GM21360 (cell line): Measurements from ENCODE around the gene RFT1.
A peak's percentile ranks its signal among the peaks of the same experiment; 100 is the strongest.

Experiments
- ATAC-seq: cut with Tn5 transposase; IDR thresholded peaks from one replicate; pipeline ENCODE4 v1.9.1; 2021; ENCODE audit warnings: mild to moderate bottlenecking, moderate library complexity; ENCODE audit not compliant: unreplicated experiment

The RFT1 gene, protein sequence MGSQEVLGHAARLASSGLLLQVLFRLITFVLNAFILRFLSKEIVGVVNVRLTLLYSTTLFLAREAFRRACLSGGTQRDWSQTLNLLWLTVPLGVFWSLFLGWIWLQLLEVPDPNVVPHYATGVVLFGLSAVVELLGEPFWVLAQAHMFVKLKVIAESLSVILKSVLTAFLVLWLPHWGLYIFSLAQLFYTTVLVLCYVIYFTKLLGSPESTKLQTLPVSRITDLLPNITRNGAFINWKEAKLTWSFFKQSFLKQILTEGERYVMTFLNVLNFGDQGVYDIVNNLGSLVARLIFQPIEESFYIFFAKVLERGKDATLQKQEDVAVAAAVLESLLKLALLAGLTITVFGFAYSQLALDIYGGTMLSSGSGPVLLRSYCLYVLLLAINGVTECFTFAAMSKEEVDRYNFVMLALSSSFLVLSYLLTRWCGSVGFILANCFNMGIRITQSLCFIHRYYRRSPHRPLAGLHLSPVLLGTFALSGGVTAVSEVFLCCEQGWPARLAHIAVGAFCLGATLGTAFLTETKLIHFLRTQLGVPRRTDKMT

DNA sequence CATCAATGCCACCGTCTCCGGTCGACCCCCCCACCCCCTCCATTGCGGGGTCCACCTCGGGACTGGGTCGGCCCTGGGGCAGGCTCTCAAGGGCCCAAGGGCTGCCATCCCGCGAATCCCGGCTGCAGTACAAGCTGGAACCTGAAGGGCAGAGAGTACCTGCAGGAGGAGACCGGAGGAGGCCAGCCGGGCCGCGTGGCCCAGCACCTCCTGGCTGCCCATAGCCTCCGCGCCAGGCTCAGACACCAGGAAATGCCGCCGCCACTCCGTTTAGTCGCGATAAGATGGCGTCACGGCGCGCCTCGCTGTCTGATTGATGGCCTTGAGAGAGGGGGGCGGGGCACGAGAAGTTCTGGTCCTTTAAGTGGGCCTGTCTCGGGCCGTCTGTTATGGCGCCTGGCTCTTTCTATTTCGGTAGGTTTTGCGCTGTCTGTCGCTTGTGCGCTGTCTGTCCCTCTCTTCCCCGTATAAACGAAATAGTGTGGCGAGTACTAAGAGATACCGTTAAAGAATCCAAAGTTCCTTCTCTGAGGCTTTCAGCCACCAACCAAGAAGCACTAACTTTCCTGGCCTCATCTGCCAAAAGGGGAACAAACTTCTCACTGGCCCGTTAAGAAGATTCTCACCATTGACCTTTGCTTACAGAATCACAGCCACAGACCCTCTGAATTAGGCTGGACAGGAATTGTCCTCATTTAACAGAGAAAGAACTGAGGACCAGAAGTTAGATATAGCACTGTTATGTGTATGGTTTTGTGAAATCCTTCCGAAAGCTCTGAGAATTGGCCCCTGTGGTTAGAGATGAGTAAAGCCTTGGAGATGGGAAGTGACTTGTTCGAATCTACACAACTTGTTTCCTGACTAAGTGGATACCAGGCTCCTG is at the start of gene RFT1:
Gene RFT1 (minus strand): TSS at position 257 of the 883 bp plus-strand sequence. CDS start 35 bp downstream, at position 222.
- peak; percentile 68 for ATAC-seq

GRCh38 chr3:53179580-53179979 is 49.3 kb upstream of the RFT1 start:
- no peak for ATAC-seq

- no peak for ATAC-seq
These were observed 48.0 kb upstream of the RFT1 start for GRCh38 chr3:53178246-53178645.

DNA sequence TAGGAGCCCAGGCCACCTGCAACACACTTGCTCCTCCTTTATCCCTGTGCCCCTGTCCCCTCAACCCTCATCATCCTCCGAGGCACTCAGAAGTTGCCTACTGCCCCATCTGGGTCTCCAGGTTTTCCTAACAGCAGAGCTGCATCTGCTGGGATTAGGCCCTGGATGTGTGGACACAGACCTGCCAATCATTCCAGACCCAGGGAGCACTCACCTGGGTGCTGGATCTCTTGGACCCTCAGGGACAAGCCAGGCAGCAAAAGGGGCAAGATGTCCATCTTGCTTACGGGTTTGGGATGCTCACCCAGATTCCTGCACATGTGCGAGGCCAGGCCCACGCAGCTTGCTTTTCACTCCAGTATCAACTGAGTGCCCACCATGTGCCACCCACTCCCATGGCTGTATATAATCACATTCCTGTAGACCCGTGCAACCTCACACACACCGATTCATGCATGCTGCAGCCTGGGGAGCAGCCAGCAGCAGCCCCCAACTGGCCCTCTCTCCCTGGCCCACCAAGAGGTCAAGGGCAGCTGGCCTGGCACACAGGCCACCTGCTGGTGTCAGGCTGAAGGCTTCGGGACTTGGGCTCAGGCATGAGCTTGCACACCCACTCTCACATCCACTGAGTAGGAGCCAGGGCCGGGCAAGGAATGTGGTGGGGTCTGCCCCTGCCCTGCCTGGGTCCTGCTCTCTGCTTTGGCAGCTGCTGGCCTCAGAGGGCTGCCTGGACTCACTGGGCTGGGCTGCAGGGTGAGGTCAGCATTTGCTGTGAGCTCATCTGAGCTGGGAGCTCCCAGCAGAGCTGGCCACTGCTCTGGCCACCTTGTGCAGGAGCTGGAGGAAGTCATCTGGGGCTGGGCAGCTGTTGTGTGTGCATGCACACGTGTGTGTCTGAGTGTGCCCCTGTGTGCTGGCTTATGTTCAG is 45.6 kb upstream of the RFT1 start:
- no peak for ATAC-seq

GRCh38 chr3:53174346-53175250 is 44.4 kb upstream of the RFT1 start:
- ATAC-seq = peak; percentile 45

DNA sequence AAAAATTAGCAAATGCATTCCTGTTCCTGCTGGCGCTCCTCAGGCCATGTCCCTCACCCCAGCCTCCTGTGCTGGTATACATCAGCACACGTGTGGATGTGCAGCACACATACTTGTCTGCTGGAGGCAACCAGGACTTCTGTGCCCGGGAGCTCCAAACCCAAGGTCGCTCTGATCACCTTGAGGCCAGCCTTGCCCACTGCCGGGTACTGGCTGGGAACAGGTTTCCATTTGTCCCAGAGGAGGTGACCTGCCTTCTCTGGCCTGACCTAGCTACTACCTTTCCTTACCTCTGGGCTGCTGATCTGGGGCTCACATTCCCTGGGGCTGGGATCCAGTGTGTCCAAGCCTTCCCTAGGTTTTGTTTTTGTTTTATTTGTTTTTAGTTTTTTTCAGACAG is 42.9 kb upstream of the RFT1 start:
- ATAC-seq = no peak

GRCh38 chr3:53171827-53172505 is 41.7 kb upstream of the RFT1 start:
- ATAC-seq = no peak

DNA sequence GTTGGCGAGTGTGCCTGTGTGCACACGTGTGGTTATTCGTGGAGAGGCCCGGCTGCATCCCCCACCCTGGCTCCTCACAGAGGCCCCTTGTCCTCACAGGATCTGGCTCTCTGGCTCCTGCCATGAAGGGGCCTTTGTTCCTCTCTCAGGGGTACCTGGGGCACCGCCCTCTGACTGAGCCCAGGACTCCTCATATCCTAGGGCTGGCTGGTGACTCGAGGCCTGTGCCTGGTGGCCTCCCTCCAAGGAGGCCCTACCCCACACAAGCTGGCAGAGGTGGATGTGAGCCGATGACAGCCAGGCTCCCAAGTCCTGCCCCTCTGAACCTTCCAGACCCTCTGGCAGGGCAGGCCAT is 40.8 kb upstream of the RFT1 start:
- ATAC-seq = no peak

DNA sequence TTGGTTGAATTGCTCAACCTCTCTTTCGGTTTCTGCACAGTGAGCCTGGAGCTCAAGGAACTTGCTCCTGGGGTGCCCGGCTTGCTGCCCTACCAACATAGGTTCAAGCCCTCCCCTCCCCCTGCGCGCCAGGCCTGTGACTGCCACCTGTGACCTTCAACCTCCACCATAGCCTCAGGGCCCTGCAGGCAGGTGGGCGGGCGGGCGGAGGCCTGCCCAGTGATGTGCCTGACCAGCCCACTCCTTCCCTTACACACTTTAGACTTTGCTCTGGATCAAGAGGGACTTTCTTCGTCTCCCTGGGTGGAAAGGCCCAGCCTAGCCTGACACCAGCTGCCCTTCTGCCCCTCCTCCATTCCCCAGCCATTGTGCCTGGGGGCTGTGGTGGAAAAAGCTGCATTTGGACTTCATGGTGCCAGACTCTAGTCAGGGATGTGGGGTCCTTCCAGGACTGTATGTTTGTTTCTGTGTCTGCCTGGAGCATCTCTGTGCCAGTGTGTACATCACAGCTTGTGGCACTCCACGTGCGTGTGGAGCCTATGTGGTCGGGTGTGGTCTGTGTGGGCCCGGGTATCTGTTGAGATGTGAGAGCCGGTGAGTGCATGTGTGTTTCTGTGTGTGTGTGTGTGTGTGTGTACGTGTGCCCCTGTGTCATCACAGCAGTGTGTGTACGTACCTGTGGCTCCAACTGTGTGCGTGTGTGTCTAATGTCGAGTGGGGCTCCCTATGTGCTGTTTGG is 40.3 kb upstream of the RFT1 start:
- ATAC-seq = no peak

GRCh38 chr3:53169832-53170324 is 39.6 kb upstream of the RFT1 start:
- no peak for ATAC-seq

GRCh38 chr3:53169045-53169831 is 39.0 kb upstream of the RFT1 start:
- ATAC-seq = no peak

- no peak for ATAC-seq
These were observed 38.1 kb upstream of the RFT1 start for GRCh38 chr3:53168175-53168923.

- ATAC-seq = no peak
These were observed 37.4 kb upstream of the RFT1 start for GRCh38 chr3:53167418-53168174.

DNA sequence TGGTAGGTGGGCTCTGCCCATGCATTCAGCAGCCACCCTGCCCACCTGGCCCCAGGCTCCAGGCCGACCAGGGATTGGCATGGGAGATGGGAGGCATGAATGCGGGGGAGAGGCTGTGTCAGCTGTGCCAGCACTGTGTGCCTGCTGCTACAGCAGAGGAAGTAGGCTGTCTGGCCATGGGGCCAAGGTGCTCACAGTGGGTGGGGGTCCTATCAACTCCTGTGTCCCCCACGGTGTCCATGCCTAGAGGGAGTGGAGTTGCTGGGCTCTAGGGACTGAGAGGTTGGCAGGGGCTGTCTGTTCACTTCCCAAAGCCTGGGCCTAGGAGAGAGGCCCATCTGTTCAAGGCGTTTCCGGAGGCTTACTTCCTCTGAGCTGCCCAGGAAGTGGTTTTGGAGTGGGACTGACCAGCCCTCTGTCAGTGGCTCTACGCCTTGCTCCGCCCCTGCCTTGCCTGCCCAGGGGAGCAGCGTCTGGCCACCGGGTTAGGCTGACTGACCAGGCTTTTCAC is 36.6 kb upstream of the RFT1 start:
- no peak for ATAC-seq

GRCh38 chr3:53166206-53166605 is 36.0 kb upstream of the RFT1 start:
- no peak for ATAC-seq

DNA sequence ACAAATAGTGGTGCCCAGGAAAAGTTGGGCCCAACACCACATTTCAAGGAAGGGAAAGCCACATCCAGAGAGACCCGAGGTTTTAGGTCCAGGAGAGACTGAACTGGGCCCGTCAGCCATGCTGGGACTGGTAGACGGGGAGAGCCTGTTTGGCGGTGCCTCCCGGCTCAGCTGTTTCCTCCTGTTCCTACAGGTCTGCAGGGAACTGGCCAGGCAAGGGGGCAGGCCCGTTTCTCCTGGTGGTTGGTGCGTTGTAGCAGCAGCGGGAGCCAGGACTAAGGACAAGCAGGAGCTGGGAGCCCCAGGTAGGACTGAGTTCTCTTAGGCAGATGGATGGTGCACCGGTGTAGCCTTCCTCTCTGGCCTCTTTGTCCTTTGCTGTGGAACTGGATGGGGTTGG is 34.7 kb upstream of the RFT1 start:
- no peak for ATAC-seq
